Omental fat pad (tissue), 4 donors: ENCODE results near the gene CDRT4. TPM values are rescaled to one million over a fixed set of nuclear protein-coding genes. Genes with fewer than 3 reads are reported as not detected.

Source experiments
- ATAC-seq: fragments of 150-250 bp; one replicate; pipeline ENCODE4 v1.9.1; 2016; ENCODE audit warnings: mild to moderate bottlenecking, moderate library complexity; ENCODE audit not compliant: low FRiP score
- DNase-seq: peaks from one replicate; pipeline ENCODE4 v3.0.0-alpha.2; 2019; ENCODE audit warnings: low spot score
- total RNA-seq, 4 donors: library from RNA; depleted of rRNA; stranded (reverse); fragments of >200 nt; gene quantifications; one replicate each; pipeline ENCODE4 v1.1.0, GENCODE V29; 2016
- TF ChIP-seq, protein P1 (sequence below), 3 donors: fragments of 450-650 bp; IDR thresholded peaks; one replicate each; pipeline ENCODE4 v1.5.1; 2016 to 2017; ENCODE audit warnings: antibody characterized with exemption in 3 of 3, mild to moderate bottlenecking in 3 of 3, moderate library complexity in 2 of 3

CDRT4 gene
- total RNA-seq, 4 donors from 2014 or later = 1.3 to 7.9 (median 2.6) TPM

DNA sequence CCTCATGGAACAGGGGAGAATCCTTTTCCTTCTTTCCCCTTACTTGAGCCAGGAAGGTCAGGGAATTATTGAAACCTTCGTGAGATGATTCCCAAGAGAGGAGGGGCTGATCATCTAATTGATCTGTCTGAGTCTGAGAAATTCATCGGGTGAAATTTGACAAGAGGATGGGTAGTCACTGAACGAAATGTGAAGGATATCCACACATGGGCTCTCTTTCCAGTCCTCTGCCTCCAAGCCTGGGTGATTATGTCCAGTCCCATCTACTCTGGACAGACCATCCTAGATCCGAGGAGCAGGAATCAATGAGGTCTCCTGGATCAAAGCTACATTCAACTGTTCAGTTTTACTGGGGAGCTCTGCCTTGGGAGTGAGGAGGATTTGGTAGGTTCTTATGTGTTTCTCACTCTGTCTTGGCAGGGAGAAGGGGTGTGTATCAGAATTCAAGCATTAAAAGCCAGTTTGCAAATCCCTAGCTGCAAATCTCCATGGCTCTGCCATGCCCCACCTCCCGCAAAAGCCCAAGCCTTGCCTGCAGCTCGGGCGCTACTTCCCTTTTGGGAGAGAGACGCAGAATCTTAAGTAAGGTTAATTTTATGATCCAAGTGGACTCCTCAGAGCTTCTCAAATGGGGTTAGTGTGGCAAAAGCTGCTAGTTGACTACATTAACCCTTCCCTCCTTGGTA is 78.9 kb downstream of the CDRT4 start:
- no peak for ATAC-seq
- TF ChIP-seq, protein P1, sequence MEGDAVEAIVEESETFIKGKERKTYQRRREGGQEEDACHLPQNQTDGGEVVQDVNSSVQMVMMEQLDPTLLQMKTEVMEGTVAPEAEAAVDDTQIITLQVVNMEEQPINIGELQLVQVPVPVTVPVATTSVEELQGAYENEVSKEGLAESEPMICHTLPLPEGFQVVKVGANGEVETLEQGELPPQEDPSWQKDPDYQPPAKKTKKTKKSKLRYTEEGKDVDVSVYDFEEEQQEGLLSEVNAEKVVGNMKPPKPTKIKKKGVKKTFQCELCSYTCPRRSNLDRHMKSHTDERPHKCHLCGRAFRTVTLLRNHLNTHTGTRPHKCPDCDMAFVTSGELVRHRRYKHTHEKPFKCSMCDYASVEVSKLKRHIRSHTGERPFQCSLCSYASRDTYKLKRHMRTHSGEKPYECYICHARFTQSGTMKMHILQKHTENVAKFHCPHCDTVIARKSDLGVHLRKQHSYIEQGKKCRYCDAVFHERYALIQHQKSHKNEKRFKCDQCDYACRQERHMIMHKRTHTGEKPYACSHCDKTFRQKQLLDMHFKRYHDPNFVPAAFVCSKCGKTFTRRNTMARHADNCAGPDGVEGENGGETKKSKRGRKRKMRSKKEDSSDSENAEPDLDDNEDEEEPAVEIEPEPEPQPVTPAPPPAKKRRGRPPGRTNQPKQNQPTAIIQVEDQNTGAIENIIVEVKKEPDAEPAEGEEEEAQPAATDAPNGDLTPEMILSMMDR (IDR thresholded peaks at IDR 0.05) = no peak
- no peak for DNase-seq

DNA sequence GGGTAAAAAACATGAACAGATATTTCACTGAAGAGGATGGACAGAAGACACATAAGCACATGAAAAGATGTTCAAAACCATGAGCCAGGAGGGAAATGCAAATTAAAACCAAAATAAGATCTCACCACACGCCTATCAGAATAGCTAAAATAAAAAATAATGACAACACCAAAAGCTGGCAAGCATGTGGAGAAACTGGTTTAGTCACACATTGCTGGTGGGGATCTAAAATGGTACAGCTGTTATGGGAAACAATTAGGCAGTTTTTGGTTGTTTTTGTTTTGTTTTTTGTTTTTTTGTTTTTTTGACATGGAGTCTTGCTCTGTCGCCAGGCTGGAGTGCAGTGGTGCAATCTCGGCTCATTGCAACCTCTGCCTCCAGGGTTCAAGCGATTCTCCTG is 81.3 kb downstream of the CDRT4 start:
- no peak for ATAC-seq
- TF ChIP-seq, protein P1 (IDR thresholded peaks at IDR 0.05) = no peak
- DNase-seq = no peak

Other genes starting within 250 kb of the CDRT4 start
- 100 to 1,000 TPM; 224 to 387 (median 297) TPM for gene PMP22, start 202.3 kb downstream of the CDRT4 start, total RNA-seq
- under 1 TPM in 2 of 4 donors, not detected in 2; 0.44 to 0.79 TPM for gene TEKT3, start 126.0 kb downstream of the CDRT4 start, total RNA-seq
- gene TVP23C, start 95.9 kb upstream of the CDRT4 start, total RNA-seq = 10 to 100 TPM in 3 of 4 donors, 1 to 10 TPM in 1; 8.4 to 24.0 (median 14.5) TPM
- gene FBXW10B, start 152.1 kb upstream of the CDRT4 start, total RNA-seq = 1 to 10 TPM; 1.1 to 8.0 (median 3.0) TPM
- gene TRIM16, start 216.7 kb upstream of the CDRT4 start, total RNA-seq = 10 to 100 TPM; 20.2 to 36.7 (median 25.5) TPM
- 10 to 100 TPM; 11.9 to 28.9 (median 19.1) TPM for gene ZNF286A, start 232.1 kb upstream of the CDRT4 start, total RNA-seq